Subcutaneous adipose tissue (tissue), 4 donors: ENCODE results near the gene HMGB3. TPM values are rescaled to one million over a fixed set of nuclear protein-coding genes. Genes with fewer than 3 reads are reported as not detected.

Experiments
- CTCF ChIP-seq: fragments of 450-650 bp; IDR thresholded peaks from one replicate; pipeline ENCODE4 v1.5.1; 2016; ENCODE audit warnings: low read depth, mild to moderate bottlenecking, control low read depth, antibody characterized with exemption, moderate library complexity
- total RNA-seq, 4 donors: library from RNA; depleted of rRNA; stranded (reverse); fragments of >200 nt; gene quantifications; one replicate each; pipeline ENCODE4 v1.1.0, GENCODE V29; 2016

The HMGB3 gene
- total RNA-seq, 4 donors from 2014 or later = 1.5 to 6.3 (median 4.7) TPM

DNA sequence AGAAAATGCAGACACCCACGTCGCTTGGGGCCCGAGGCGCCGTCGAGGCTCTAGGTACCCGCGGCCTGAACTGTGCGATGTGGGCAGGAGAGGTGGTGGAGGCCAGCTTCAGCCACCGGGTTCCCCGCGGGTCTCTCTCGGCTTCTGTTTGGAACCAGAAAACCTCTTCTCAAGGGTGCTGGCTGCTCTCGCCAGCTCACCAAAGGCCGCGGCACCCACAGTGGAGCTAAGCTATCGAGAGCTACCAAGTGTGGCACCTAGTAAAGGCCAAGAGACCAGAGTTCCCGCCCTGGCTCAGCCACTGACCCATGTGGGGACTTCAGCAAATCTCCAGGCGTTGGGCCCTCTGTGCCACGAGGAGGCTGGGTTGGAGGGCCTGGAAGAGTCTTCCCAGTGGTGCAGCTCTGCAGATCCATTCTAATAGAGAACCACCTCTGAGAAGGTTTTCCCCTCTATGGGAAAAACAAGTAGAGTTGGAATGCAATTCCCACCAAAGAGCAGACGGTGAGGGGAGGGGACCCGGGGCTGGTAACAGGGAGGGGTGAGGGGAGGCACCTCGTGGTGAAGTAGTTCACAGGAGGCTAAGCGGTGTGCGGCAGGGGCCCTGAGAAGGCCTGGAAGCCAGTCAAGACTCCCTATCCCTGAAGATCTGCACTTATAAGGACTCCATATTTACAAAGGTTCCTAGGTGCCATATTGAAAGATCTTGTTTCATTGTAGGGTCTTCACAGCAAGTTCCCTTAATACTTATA lies 5.5 kb upstream of the HMGB3 start:
- TF ChIP-seq CTCF = no peak

DNA sequence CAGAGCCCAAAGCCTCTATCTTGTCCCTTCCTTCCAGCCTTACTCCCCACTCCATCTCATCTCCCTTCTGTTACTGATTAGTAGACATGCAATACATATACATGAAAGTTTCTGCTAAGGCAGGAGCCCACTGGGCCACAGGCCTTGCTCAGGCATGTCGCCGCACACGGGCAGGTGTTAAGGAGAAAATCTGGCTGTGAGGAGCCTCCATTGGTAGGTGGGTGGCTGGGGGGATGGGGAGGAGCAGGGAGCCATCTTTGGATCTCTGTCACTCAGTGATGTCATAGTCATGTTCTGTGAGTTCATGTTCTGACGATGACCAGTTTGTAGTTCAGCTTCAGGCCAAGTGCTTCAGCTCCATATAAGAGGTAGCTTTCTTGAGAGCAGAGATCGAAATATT lies 2.9 kb upstream of the HMGB3 start:
- no peak for TF ChIP-seq CTCF

GRCh38 chrX:150980711-150981110 lies 2.4 kb upstream of the HMGB3 start:
- no peak for TF ChIP-seq CTCF

DNA sequence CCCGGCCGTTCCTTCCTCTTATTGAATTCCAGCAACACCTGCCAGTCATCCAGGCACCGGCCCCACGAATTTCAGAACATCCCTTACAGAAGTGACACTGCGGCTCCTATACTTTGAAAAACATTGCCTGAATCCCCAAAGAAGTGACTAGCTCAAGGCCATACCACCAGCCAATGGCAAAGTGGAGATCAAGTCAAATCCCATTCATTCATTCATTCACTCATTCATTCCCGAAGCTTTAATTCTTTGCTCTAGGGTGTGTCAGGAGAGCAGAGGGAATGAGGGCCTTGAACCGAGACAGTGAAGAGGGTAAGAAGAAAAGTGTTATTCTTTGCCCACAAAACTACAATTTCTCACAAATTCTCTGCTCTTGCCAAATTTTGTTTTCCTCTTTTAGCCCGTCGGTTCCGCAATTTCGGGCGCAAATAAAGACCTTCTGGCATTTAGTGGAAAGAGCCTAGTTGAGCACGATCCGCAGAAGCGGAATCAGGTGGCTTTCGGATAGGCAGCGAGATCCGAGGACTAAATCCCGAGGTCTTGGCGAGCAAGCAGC lies 824 bp upstream of the HMGB3 start:
- no peak for TF ChIP-seq CTCF

GRCh38 chrX:150983521-150984168 lies 510 bp downstream of the HMGB3 start:
- TF ChIP-seq CTCF = no peak

GRCh38 chrX:150984169-150984824 lies 1.2 kb downstream of the HMGB3 start:
- TF ChIP-seq CTCF = no peak

DNA sequence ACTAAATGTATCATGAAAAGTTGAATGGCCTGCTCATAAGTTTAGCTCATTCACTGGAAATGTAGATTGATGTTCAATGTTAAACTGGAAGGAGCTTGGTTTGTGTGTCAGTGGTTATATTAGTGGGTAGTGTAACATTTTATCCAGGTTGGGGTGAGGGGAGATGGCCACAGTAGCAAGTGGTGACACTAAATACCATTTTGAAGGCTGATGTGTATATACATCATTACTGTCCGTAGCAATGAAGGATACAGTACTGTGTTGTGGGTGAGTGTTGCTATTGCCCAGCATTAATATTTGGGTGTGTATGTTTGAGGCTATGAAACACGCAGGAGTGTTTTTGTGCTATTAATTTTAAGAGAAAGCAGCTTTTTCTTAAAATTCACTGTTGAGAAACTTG lies 6.3 kb downstream of the HMGB3 start:
- TF ChIP-seq CTCF = no peak
